HG03196 (cell line): Measurements from ENCODE around the gene NAB2.

ENCODE experiments used
- ATAC-seq: cut with Tn5 transposase; IDR thresholded peaks from one replicate; pipeline ENCODE4 v1.9.1; 2021; ENCODE audit not compliant: unreplicated experiment

The NAB2 gene

DNA sequence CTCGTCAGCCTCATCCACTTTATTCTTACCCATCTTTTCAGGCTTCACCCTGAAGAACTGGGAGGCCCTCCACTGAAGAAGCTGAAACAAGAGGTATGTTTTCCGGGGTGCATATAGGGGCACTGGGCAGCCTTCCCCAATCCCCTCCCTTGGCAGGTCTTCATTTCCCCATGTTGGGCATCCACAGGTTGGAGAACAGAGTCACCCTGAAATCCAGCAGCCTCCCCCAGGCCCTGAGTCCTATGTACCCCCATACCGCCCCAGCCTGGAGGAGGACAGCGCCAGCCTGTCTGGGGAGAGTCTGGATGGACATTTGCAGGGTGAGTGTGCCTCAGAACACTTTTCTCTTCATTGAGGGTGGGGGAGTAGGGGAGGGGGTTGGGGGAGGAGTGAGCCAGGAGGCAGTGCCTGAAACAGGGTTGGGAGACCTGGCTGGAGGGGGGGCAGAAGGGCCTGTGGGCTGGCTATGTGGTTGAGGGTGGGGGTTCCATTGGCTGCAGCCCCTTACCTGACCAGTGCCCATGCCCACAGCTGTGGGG lies 4.0 kb downstream of the NAB2 start:
- ATAC-seq = no peak

DNA sequence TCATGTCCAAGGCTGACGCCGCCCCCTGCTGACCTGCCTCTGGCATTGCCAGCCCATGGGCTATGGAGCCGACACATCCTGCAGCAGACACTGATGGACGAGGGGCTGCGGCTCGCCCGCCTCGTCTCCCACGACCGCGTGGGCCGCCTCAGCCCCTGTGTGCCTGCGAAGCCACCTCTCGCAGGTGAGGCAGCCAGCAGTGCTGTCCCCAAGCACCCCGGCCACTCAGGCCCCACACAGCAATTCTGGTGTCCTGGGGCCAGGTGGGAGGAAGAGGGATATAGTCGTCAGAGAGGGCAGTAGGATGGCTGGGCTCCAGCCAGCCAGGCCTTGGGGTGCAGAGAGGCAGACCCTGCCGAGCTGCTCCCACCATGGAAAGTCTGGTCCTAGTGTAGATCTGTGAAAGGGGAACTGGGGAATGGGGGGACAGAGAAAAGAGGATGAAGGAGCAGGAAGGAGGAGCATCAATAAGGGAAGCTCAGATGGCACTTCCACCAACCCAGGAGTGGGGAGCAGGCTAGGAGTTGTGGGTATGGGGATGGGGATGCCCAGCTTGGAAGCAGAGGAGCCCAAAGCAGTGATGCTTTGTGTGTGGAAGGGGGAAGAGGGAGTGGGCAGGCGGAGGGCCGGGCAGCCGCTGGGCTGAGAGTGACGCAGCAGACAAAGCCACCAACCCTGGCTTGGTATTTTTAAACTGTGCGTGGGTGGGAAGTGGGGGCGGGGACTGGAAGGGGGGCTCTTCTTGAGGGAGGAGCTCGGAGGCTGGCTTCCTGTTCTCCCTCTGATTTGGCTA lies 4.7 kb downstream of the NAB2 start:
- ATAC-seq = no peak

GRCh38 chr12:57094208-57095160 lies 5.6 kb downstream of the NAB2 start:
- no peak for ATAC-seq

- ATAC-seq = no peak
These were observed 6.5 kb downstream of the NAB2 start for GRCh38 chr12:57095440-57095839.

DNA sequence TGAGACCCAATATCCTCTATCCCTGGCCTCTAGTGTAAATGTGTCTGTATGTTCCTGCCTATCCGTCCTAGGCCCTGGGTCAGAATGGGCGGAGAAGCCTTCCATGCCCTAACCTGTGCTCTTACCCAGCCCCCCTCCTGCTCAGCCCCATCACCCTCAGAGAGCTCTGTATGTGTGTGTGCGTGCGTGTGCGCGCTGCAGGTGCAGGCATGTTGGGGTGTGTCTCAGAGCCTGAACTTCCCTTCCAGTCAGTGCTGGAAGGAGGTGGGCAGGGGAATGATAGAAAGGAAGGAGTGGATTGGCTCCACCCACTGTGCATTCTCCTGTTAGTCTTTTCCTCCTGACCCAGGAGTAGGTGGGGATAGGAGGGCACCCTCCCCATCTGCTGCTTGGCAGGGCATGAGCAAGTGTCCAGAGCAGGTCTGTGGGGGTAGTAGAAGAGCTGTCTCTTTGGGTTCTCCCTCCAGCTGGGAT lies 7.2 kb downstream of the NAB2 start:
- no peak for ATAC-seq

GRCh38 chr12:57096748-57097553 lies 8.0 kb downstream of the NAB2 start:
- ATAC-seq = no peak

- no peak for ATAC-seq
These were observed 8.6 kb downstream of the NAB2 start for GRCh38 chr12:57097554-57097835.

DNA sequence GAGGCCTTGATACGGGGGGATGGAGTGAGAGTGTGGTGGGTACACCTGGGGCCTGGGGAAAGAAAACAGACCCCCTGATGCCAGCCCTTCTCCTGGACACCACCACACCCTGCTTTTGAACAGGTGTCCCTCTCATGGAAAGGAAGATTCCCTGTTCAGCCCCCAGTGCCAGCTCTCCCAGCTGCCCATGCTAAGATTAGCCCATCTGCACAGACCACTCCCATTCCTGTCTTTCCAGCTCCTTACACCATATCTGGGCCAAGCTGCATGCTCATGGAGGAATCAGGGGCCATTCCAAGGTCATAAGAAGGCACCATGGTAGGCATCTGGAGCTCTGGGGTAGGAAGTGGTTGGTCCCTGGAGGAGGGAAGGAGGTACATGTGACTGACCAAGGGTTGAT lies 9.6 kb downstream of the NAB2 start:
- no peak for ATAC-seq

GRCh38 chr12:57099047-57099714 lies 10.3 kb downstream of the NAB2 start:
- ATAC-seq = no peak

GRCh38 chr12:57099766-57100165 lies 10.9 kb downstream of the NAB2 start:
- no peak for ATAC-seq

GRCh38 chr12:57101892-57102695 lies 13.2 kb downstream of the NAB2 start:
- no peak for ATAC-seq

DNA sequence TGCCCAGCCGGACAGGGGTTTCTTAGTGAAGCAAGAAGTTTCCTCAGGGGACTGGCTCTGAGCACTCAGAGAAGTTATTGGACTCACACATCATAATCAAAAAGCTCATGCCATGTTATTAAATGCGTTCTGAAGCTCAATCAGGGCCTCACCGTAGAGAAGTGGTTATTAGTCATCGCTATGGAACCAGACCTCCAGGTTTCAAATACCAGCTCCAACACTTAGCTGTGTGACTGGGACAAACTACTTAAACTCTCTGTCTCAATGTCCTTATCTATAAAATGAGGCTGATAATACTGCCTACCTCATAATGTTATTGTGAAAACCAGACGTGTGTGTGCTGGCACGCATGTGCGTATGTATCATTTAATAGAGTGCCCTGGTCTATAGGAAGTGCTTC lies 14.9 kb downstream of the NAB2 start:
- no peak for ATAC-seq

DNA sequence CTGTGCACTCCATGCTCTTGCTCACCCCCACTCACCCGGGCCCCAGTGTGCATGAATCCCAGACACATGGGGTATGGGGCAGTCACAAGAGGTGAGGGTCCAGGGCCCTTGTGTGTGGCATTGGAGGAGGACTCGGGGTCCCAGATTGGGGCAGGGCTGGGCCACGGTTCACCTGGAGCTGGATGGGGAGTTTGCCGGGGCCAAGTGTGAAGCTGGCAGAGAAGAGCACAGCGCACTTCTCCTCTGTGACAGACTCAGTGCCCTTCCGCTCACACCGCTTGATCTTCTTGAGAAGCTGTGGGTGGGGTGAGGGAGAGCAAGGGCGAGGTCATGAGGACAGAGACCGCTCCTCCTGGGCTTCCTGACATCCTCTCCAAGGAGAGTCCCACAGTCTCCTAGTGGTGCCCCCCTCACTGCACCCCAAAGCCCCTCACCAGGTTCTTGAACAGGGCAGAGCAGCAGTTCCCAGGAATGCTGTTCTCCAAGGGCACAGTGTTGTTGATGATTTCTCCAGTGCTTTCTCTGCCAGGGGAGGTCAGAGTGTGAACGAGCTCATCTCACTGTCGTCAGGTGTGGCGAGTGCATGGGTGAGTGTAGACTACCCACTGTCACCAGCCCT lies 15.5 kb downstream of the NAB2 start:
- ATAC-seq = no peak

DNA sequence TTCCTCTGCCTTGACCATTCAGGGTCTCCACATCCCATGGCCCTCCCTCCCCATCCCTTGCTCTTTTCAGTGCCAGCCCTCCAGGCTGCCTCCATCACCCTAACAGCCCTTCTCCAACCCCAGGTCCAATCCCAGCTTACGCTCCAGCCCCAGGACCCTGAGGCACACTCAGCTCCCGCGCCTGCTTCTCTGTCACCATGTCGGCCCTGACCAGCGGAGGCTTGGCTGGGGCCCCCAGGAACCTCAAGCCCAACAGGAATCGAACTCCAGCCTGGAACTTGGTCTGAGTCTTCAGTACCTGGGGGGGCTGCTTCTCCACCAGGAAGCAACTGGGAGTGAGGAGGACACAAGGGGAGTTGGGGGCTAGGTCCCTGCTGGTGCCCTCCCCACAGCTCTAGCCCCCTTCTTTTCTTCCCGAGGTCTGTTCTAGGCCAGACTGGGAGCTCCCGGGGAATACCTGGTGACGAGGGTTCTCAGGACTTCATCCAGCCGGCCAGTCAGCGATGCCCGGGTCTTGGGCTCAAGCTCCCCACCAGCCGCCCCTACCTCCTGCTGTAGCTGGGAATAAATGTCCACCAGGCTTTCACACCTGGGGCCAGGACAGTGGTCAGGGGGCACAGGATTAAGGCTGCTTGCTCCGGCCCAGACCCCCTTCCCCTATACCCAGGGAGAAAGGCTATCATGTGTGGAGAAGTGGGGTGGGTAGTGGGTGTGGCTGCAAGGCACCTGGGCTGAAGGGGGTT lies 16.3 kb downstream of the NAB2 start:
- ATAC-seq = no peak

DNA sequence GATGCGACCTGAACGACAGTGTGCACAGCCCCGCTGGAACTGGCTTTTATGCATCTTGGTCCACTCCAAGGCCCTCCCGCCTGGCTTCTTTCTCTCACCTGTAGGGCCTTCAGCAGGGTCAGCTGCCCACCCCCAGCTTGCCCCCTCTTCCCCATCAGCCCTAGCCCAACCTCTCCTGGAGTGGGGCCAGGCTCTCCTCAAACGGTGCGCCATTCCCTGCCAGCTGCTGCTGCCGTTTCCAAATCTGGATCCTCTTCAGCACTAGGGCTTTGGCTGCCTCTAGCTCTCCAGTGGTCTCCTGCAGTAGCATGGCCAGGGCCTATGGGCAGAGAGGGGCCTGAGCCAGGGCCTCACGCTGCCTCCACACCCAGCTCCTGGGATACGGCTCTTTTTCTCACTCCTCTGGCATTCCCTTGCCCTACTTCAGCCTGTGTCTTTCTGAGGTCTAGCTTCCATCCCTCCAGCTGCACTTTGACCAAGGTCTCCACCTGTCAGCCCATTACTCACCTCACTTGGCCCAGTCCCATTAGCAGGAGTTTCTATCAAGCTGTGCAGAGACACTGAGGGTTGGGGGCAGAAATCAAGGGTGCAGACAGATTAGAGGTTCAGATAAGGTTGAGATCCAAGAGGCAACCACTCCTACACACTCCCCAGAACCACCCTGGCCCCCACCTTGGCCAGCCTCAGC lies 17.3 kb downstream of the NAB2 start:
- no peak for ATAC-seq

GRCh38 chr12:57107456-57108155 lies 18.7 kb downstream of the NAB2 start:
- ATAC-seq = no peak
